IMR-90 (cell line): ENCODE results near the gene C7orf25. TPM values are rescaled to one million over a fixed set of nuclear protein-coding genes. Genes with fewer than 3 reads are reported as not detected.

Source experiments
- ATAC-seq: fragments of 200-7000 bp; cut with Tn5 transposase; 2 replicates; pipeline ENCODE4 v1.9.1; 2020; ENCODE audit warnings: low read depth, mild to moderate bottlenecking, moderate library complexity
- BruUV-seq: library from RNA; stranded (reverse); fragments of 400-500 nt; replicated peaks from 2 replicates; lab custom pipeline; 2021; lab: Mats Ljungman, UMichigan
- CTCF ChIA-PET: fragments of 300-600 bp; formaldehyde crosslinking; extraction: SDS; loops from one replicate; lab custom pipeline; 2021; ENCODE audit warnings: antibody characterized with exemption; lab: Yijun Ruan, JAX
- POLR2A ChIA-PET: fragments of 300-600 bp; sonication (Branson Sonifier 250); formaldehyde crosslinking; loops from one replicate; lab custom pipeline; 2022; ENCODE audit warnings: antibody characterized with exemption; ENCODE audit not compliant: unreplicated experiment; lab: Charles Lee
- DNase-seq: peaks from one replicate; pipeline ENCODE4 v3.0.0; 2013
- H2AFZ ChIP-seq: replicated peaks from 2 replicates; pipeline ENCODE3; 2013; ENCODE audit warnings: low read length, mild to moderate bottlenecking; ENCODE audit not compliant: poor library complexity
- H2AK5ac ChIP-seq: 2 replicates; pipeline ENCODE4 v1.6.1; 2013; ENCODE audit warnings: low read depth, low read length, inconsistent platforms
- H2AK9ac ChIP-seq: replicated peaks from 2 replicates; pipeline ENCODE3; 2013; ENCODE audit warnings: mild to moderate bottlenecking, low read depth, low read length, moderate library complexity; ENCODE audit not compliant: poor library complexity
- H2BK120ac ChIP-seq: 2 replicates; pipeline ENCODE4 v1.6.1; 2013; ENCODE audit warnings: low read depth, low read length, inconsistent platforms
- H2BK15ac ChIP-seq: 3 replicates; pipeline ENCODE4 v1.6.1; 2013; ENCODE audit warnings: low read depth, low read length, inconsistent platforms
- H2BK20ac ChIP-seq: 2 replicates; pipeline ENCODE4 v1.6.1; 2013; ENCODE audit warnings: low read depth, mild to moderate bottlenecking, inconsistent platforms, low read length, moderate library complexity
- H2BK5ac ChIP-seq: 2 replicates; pipeline ENCODE4 v1.6.1; 2013; ENCODE audit warnings: mild to moderate bottlenecking, low read depth, low read length, inconsistent platforms; ENCODE audit not compliant: poor library complexity, severe bottlenecking
- H3K14ac ChIP-seq: replicated peaks from 2 replicates; pipeline ENCODE4 v1.6.1; 2013; ENCODE audit warnings: low read depth, low read length, inconsistent platforms
- H3K18ac ChIP-seq: 2 replicates; pipeline ENCODE4 v1.6.1; 2013; ENCODE audit warnings: low read depth, low read length, control low read depth
- H3K23ac ChIP-seq: 2 replicates; pipeline ENCODE4 v1.6.1; 2013; ENCODE audit warnings: low read depth, low read length, inconsistent platforms
- H3K27ac ChIP-seq: 2 replicates; pipeline ENCODE4 v1.5.1; 2013; ENCODE audit warnings: mild to moderate bottlenecking, control low read depth, low read length; ENCODE audit not compliant: insufficient read depth
- H3K27me3 ChIP-seq: 2 replicates; pipeline ENCODE4 v1.6.1; 2013; ENCODE audit warnings: low read length; ENCODE audit not compliant: control insufficient read depth, insufficient read depth
- H3K36me3 ChIP-seq: 2 replicates; pipeline ENCODE4 v1.6.1; 2013; ENCODE audit warnings: low read length, mixed read lengths; ENCODE audit not compliant: control insufficient read depth, insufficient read depth
- H3K4ac ChIP-seq: 2 replicates; pipeline ENCODE4 v1.6.1; 2013; ENCODE audit warnings: low read depth, low read length, inconsistent platforms
- H3K4me1 ChIP-seq: 2 replicates; pipeline ENCODE4 v1.6.1; 2013; ENCODE audit warnings: low read length, mixed read lengths; ENCODE audit not compliant: control insufficient read depth, insufficient read depth
- H3K4me2 ChIP-seq: 2 replicates; pipeline ENCODE4 v1.6.1; 2013; ENCODE audit warnings: low read depth, mild to moderate bottlenecking, control low read depth, low read length, moderate library complexity
- H3K4me3 ChIP-seq: 2 replicates; pipeline ENCODE4 v1.5.1; 2013; ENCODE audit warnings: low read depth, mild to moderate bottlenecking, control low read depth, low read length, moderate library complexity; ENCODE audit not compliant: insufficient read depth
- H3K56ac ChIP-seq: 2 replicates; pipeline ENCODE4 v1.6.1; 2013; ENCODE audit warnings: low read length, inconsistent platforms; ENCODE audit not compliant: insufficient read depth; ENCODE audit errors: extremely low read depth
- H3K79me1 ChIP-seq, 2 experiments: 2 replicates each; pipeline ENCODE4 v1.6.1; 2013; ENCODE audit warnings: low read length in 2 of 2, inconsistent platforms in 1 of 2, low read depth in 1 of 2
- H3K9ac ChIP-seq: 2 replicates; pipeline ENCODE4 v1.6.1; 2013; ENCODE audit warnings: low read depth, low read length, control low read depth
- H3K9me1 ChIP-seq: 2 replicates; pipeline ENCODE4 v1.6.1; 2013; ENCODE audit warnings: low read length, inconsistent platforms; ENCODE audit not compliant: insufficient read depth
- H3K9me3 ChIP-seq: 2 replicates; pipeline ENCODE4 v1.6.1; 2013; ENCODE audit warnings: low read length; ENCODE audit not compliant: control insufficient read depth, insufficient read depth
- H4K20me1 ChIP-seq: 2 replicates; pipeline ENCODE4 v1.6.1; 2013; ENCODE audit warnings: low read length, inconsistent platforms; ENCODE audit not compliant: insufficient read depth
- H4K5ac ChIP-seq: 2 replicates; pipeline ENCODE4 v1.6.1; 2013; ENCODE audit warnings: mild to moderate bottlenecking, low read depth, low read length, control low read depth
- H4K8ac ChIP-seq, 2 experiments: 2 replicates each; pipeline ENCODE4 v1.6.1; 2013; ENCODE audit warnings: low read depth in 2 of 2, low read length in 2 of 2, control low read depth in 1 of 2, inconsistent platforms in 1 of 2
- H4K91ac ChIP-seq: 2 replicates; pipeline ENCODE4 v1.6.1; 2013; ENCODE audit warnings: low read depth, low read length, inconsistent platforms; ENCODE audit not compliant: insufficient read depth
- BHLHE40 ChIP-seq: fragments of 150-350 bp; IDR thresholded peaks from 2 replicates; pipeline ENCODE4 v1.6.1; 2016; ENCODE audit warnings: mild to moderate bottlenecking, low read depth, low read length
- CEBPB ChIP-seq: IDR thresholded peaks from 2 replicates; pipeline ENCODE4 v1.6.1; 2012; ENCODE audit warnings: low read depth, low read length, improper control_type of control experiment
- CHD1 ChIP-seq: IDR thresholded peaks from 2 replicates; pipeline ENCODE4 v1.6.1; 2012; ENCODE audit warnings: low read depth, low read length, improper control_type of control experiment
- FOS ChIP-seq: fragments of 150-350 bp; IDR thresholded peaks from 2 replicates; pipeline ENCODE4 v1.6.1; 2016; ENCODE audit warnings: low read depth, low read length
- MAFK ChIP-seq: IDR thresholded peaks from 2 replicates; pipeline ENCODE4 v1.6.1; 2012; ENCODE audit warnings: low read depth, low read length, improper control_type of control experiment
- MAZ ChIP-seq: IDR thresholded peaks from 2 replicates; pipeline ENCODE4 v1.6.1; 2012; ENCODE audit warnings: low read depth, mild to moderate bottlenecking, low read length, improper control_type of control experiment, moderate library complexity, borderline replicate concordance
- MXI1 ChIP-seq: IDR thresholded peaks from 2 replicates; pipeline ENCODE4 v1.6.1; 2012; ENCODE audit warnings: low read depth, mild to moderate bottlenecking, low read length, moderate library complexity, borderline replicate concordance
- NFE2L2 ChIP-seq: fragments of 150-350 bp; IDR thresholded peaks from 2 replicates; pipeline ENCODE4 v1.6.1; 2016; ENCODE audit warnings: low read depth, mild to moderate bottlenecking, low read length
- POLR2A ChIP-seq: IDR thresholded peaks from 2 replicates; pipeline ENCODE4 v1.6.1; 2012; ENCODE audit warnings: mild to moderate bottlenecking, low read depth, low read length
- RAD21 ChIP-seq: IDR thresholded peaks from 2 replicates; pipeline ENCODE4 v1.6.1; 2012; ENCODE audit warnings: low read length, improper control_type of control experiment
- RCOR1 ChIP-seq: IDR thresholded peaks from 2 replicates; pipeline ENCODE4 v1.6.1; 2012; ENCODE audit warnings: mild to moderate bottlenecking, low read length, improper control_type of control experiment; ENCODE audit not compliant: insufficient replicate concordance
- RFX5 ChIP-seq: IDR thresholded peaks from 2 replicates; pipeline ENCODE4 v1.8.0; 2012; ENCODE audit warnings: low read depth, mild to moderate bottlenecking, low read length, moderate library complexity
- SMC3 ChIP-seq: fragments of 150-350 bp; IDR thresholded peaks from 2 replicates; pipeline ENCODE4 v1.6.1; 2016; ENCODE audit warnings: low read depth, mild to moderate bottlenecking, antibody characterized with exemption, low read length, moderate library complexity
- WGBS, 2 experiments: methylation state at CpG; one replicate each; pipeline versions ENCODE4 v1.1.5 to v1.1.7; 2013; ENCODE audit warnings: missing lambda C conversion rate in 2 of 2; ENCODE audit not compliant: insufficient read length in 1 of 2; ENCODE audit errors: extremely low coverage in 2 of 2; 5-methylcytosine and 5-hydroxymethylcytosine counted together
- dilution Hi-C: fragments of 300-500 bp; cut with HindIII; formaldehyde crosslinking; loops from one replicate; pipeline ENCODE4 v1.14.3; 2018; ENCODE audit warnings: low sequenced_read_pairs; ENCODE audit not compliant: unreplicated experiment
- in situ Hi-C: fragments of 300-500 bp; cut with MboI; formaldehyde crosslinking; loops from 3 replicates; pipeline ENCODE4 v1.14.3; 2019; ENCODE audit warnings: low sequenced_read_pairs, inconsistent platforms, mixed read lengths
- intact Hi-C: fragments of 100-400 bp; cut with micrococcal nuclease; formaldehyde crosslinking; loops from 2 replicates; pipeline ENCODE4 v1.10.0; 2022
- polyA plus RNA-seq, 3 experiments: library from polyadenylated mRNA; depleted of rRNA; stranded (reverse); fragments of >200 nt; gene quantifications; 2 replicates each; pipeline ENCODE4 v1.2.3, GENCODE V29; 2012; ENCODE audit warnings: low replicate concordance in 1 of 3
- total RNA-seq: library from RNA; depleted of rRNA; stranded (reverse); fragments of >200 nt; gene quantifications from 2 replicates; pipeline ENCODE4 v1.2.3, GENCODE V29; 2012
- TF ChIP-seq, protein P1 (sequence below): conservative IDR thresholded peaks from 2 replicates; pipeline ENCODE4 v1.5.1; 2012; ENCODE audit warnings: mild to moderate bottlenecking, low read depth, low read length, improper control_type of control experiment
- TF ChIP-seq, protein P2 (sequence below): fragments of 150-350 bp; IDR thresholded peaks from 2 replicates; pipeline ENCODE4 v1.6.1; 2017; ENCODE audit warnings: mild to moderate bottlenecking, antibody characterized with exemption, low read length, low read depth
- TF ChIP-seq, protein P3 (sequence below): fragments of 150-350 bp; IDR thresholded peaks from 2 replicates; pipeline ENCODE4 v1.6.1; 2016; ENCODE audit warnings: low read depth, mild to moderate bottlenecking, low read length, moderate library complexity, borderline replicate concordance

C7orf25 gene
- total and polyA plus RNA-seq, 2 of the 4 experiments (the other 2 are of a cell fraction), result 4.5 to 6.1 TPM

DNA sequence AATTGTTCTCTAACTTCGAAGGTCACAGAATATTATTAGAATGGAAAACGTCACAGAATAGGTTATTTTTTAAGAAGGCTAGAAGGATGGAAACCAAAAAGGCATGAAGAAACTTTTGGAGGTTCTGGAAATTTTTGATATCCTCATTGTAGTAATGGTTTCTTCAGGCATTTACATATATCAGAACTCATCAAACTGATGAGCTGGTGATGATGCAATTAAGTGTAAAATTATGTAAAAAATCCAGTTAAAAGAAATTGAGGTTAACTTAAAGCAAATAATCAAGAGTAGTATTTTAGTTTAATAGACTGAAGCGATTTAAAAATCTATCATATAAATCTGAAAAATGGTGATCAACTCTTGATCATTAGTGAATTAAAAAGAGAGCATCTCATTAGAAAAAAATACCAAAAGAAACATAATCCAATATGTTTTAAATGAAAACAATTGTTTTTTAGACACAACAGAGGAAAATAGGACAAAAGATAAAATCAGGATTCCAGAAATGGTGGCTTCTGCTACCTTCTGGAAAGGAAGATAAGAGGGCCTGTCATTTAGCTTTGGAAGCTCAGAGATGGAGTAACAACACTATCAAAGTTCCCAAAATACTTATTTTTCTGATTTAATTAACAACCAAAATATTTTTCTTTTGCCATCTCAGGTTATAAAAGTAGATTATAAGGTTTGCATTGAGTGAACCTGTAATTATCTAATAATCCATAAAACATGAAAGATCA is 10.3 kb upstream of the C7orf25 start:
- no peak for TF ChIP-seq FOS
- no peak for TF ChIP-seq POLR2A
- no peak for TF ChIP-seq RAD21
- TF ChIP-seq, protein P1, sequence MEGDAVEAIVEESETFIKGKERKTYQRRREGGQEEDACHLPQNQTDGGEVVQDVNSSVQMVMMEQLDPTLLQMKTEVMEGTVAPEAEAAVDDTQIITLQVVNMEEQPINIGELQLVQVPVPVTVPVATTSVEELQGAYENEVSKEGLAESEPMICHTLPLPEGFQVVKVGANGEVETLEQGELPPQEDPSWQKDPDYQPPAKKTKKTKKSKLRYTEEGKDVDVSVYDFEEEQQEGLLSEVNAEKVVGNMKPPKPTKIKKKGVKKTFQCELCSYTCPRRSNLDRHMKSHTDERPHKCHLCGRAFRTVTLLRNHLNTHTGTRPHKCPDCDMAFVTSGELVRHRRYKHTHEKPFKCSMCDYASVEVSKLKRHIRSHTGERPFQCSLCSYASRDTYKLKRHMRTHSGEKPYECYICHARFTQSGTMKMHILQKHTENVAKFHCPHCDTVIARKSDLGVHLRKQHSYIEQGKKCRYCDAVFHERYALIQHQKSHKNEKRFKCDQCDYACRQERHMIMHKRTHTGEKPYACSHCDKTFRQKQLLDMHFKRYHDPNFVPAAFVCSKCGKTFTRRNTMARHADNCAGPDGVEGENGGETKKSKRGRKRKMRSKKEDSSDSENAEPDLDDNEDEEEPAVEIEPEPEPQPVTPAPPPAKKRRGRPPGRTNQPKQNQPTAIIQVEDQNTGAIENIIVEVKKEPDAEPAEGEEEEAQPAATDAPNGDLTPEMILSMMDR, result no peak
- no peak for TF ChIP-seq CEBPB
- no peak for TF ChIP-seq MAZ
- no peak for TF ChIP-seq RFX5
- TF ChIP-seq SMC3, result no peak
- no peak for TF ChIP-seq MAFK
- no peak for TF ChIP-seq NFE2L2
- TF ChIP-seq, protein P2, sequence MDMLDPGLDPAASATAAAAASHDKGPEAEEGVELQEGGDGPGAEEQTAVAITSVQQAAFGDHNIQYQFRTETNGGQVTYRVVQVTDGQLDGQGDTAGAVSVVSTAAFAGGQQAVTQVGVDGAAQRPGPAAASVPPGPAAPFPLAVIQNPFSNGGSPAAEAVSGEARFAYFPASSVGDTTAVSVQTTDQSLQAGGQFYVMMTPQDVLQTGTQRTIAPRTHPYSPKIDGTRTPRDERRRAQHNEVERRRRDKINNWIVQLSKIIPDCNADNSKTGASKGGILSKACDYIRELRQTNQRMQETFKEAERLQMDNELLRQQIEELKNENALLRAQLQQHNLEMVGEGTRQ, result no peak
- TF ChIP-seq, protein P3, sequence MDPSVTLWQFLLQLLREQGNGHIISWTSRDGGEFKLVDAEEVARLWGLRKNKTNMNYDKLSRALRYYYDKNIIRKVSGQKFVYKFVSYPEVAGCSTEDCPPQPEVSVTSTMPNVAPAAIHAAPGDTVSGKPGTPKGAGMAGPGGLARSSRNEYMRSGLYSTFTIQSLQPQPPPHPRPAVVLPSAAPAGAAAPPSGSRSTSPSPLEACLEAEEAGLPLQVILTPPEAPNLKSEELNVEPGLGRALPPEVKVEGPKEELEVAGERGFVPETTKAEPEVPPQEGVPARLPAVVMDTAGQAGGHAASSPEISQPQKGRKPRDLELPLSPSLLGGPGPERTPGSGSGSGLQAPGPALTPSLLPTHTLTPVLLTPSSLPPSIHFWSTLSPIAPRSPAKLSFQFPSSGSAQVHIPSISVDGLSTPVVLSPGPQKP, result no peak
- TF ChIP-seq MXI1, result no peak
- no peak for TF ChIP-seq BHLHE40
- no peak for TF ChIP-seq RCOR1
- no peak for TF ChIP-seq CHD1
- no peak overlapping the region for H3K18ac ChIP-seq
- intact Hi-C loops (no loop called here), dilution Hi-C loops (no loop called here), in situ Hi-C loops (no loop called here)
- no peak overlapping the region for H2AK9ac ChIP-seq
- no peak overlapping the region for H3K9ac ChIP-seq
- no peak overlapping the region for H4K91ac ChIP-seq
- H2BK15ac ChIP-seq, result no peak overlapping the region
- no peaks in the 10 kb centered on the region for H3K27me3 ChIP-seq
- no peaks in the 10 kb centered on the region for H3K9me1 ChIP-seq
- H3K4me1 ChIP-seq, result no peaks in the 10 kb centered on the region
- no CpG with 5 or more reads among the region's 3 CpGs for WGBS, 2 experiments
- H3K4me2 ChIP-seq, result no peak overlapping the region
- peaks cover 8 to 14% of the 10 kb centered on the region in 2 experiments; a peak in 3 of 4 replicates for H3K79me1 ChIP-seq
- H2BK20ac ChIP-seq, result no peak overlapping the region
- H2BK5ac ChIP-seq, result no peak overlapping the region
- no peak overlapping the region for H3K23ac ChIP-seq
- no peak overlapping the region for H3K14ac ChIP-seq
- H3K4me3 ChIP-seq, result no peak overlapping the region
- no peaks in the 10 kb centered on the region for H4K20me1 ChIP-seq
- H3K9me3 ChIP-seq, result no peaks in the 10 kb centered on the region
- ChIA-PET POLR2A (no interaction called here), CTCF (no interaction called here)
- peaks cover 33% of the 10 kb centered on the region for H3K36me3 ChIP-seq
- no peak overlapping the region for H3K4ac ChIP-seq
- H4K8ac ChIP-seq, result no peak overlapping the region
- H4K5ac ChIP-seq, result no peak overlapping the region
- no peak overlapping the region for H2BK120ac ChIP-seq
- H3K56ac ChIP-seq, result no peak overlapping the region
- no peak overlapping the region for H2AFZ ChIP-seq
- no peak overlapping the region for H3K27ac ChIP-seq
- BruUV-seq, result no TSS peak
- ATAC-seq (no peak), DNase-seq (no peak)
- no peak overlapping the region for H2AK5ac ChIP-seq
